Measurements from ENCODE around the gene INPP5D.
A peak's percentile ranks its signal among the peaks of the same experiment; 100 is the strongest.
"Not testable (repeated sequence)": the region's sequence is repeated elsewhere in the genome, so short reads cannot be mapped to it uniquely, and the experiment has no call there.

INPP5D gene

DNA sequence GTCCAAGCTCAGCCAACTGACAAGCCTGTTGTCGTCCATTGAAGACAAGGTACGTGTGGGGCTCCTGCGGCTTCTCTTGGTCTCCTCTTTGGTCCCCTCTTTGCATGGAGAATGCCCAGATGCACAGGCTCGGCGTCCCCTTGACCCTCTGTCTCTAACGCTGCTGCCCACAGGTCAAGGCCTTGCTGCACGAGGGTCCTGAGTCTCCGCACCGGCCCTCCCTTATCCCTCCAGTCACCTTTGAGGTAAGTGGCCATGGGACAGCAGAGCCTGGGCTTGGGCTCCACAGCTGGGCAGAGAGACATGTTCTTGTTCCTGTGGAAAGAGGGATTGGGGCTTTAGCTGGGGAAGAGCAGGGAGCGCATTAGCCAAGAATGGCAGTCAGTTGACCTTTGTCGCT is 86.1 kb downstream of the INPP5D start:
- DNase-seq = no peak

DNA sequence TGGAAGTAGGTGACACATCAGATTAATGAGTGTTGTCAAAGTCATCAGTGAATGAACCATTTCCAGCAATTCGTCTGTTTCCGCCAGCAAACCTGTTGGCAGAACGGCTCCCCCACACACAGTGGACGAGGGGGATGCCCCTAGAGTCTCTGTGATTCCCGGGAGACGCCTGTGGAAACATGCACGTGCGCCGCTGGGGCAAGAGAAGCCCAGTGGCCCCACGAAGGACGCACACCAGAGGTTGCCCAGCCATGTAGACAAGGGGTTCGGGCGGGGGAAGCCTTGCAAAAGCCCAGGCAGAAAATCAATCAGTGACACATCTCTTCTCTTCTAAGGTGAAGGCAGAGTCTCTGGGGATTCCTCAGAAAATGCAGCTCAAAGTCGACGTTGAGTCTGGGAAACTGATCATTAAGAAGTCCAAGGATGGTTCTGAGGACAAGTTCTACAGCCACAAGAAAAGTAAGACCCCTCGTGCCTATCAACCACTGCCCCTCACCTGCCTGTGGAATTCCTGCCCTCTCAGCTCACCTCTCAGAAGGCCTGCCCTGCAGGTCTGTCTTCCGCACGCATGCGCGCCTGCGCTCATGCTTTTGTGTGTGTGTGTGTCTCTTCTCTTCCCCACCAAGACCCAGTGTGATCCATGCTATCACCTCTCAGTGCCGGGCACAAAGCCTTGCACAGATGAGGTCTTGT is 87.1 kb downstream of the INPP5D start:
- no peak for DNase-seq

DNA sequence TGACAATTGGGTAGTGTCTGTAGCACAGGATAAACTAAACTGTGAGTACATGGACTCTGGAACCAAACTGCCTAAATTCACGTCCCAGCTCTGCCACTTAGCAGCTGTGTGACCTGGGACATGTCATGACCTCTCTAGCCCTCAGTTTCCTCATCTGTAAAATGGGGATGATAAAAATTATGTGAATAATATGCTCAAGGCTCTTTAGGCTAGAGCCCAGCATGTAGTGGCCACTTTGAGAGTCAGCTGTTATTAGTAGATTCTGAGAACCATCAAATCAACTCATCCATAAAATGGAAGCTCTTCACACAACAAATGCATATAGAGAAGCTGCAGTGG is 87.7 kb downstream of the INPP5D start:
- DNase-seq = no peak

- no peak for DNase-seq
Measured at GRCh38 chr2:233148354-233148753, 88.2 kb downstream of the INPP5D start.

DNA sequence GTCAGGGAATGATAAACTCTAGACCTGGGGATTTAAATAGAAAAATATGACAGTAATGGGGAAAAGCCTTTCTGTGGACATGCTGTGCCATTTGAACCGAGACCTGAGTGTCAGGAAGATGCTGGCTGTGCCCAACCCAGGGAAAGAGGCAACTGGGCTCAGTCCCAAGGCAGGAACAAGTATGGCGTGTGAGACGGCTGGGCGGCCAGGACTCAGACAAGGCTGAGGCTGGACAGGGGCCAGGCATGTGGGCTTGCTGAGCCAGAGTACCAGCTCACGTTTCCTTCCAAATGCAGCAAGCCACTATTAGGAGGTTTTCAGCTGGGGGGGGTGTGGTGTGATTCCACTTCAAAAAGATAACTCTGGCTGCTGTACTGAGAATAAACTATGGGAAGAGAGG is 92.4 kb downstream of the INPP5D start:
- DNase-seq = no peak

- DNase-seq = no peak
Measured at GRCh38 chr2:233153146-233153798, 93.1 kb downstream of the INPP5D start.

GRCh38 chr2:233156001-233156400 is 95.9 kb downstream of the INPP5D start:
- DNase-seq = no peak

- DNase-seq = not testable (repeated sequence)
Measured at GRCh38 chr2:233156461-233156860, 96.3 kb downstream of the INPP5D start.

GRCh38 chr2:233161730-233162129 is 101.6 kb downstream of the INPP5D start:
- DNase-seq = no peak

- no peak for DNase-seq
Measured at GRCh38 chr2:233162770-233163169, 102.6 kb downstream of the INPP5D start.

- peak; percentile 12 for DNase-seq
Measured at GRCh38 chr2:233163486-233164103, 103.5 kb downstream of the INPP5D start.

GRCh38 chr2:233164128-233164635 is 104.0 kb downstream of the INPP5D start:
- no peak for DNase-seq

DNA sequence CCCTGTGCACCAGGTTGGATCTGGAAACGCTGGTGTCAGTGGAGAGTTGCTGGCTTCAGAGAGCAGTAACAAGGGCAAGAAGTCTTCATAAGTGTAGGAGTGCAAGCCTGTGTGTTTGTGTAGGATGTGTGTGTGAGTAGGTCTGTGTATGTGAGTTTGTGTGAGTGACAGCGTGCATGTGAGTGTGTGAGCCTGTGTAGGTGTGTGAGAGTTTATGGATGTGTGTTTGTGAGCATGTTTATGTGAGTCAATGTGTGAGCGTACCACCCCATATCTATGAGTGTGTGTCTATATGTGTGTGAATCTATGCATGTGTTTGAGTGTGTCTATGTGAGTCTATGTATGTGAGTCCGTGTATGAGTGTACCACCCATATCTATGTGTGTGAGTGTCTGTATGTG is 104.8 kb downstream of the INPP5D start:
- DNase-seq = no peak

DNA sequence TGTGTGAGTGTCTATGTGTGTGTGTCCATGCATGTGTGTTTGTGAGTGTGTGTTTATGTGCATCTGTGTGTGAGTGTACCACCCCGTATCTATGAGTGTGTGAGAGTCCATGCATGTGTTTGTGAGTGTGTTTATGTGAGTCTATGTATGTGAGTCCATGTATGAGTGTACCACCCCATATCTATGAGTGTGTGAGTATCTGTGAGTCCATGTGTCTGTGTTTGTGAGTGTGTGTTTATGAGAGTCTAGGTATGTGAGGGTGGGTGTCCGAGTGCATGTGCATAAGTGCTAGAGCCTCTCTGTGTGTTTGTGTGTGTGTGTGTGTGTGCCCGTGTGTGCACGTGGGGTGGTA is 105.4 kb downstream of the INPP5D start:
- no peak for DNase-seq

DNA sequence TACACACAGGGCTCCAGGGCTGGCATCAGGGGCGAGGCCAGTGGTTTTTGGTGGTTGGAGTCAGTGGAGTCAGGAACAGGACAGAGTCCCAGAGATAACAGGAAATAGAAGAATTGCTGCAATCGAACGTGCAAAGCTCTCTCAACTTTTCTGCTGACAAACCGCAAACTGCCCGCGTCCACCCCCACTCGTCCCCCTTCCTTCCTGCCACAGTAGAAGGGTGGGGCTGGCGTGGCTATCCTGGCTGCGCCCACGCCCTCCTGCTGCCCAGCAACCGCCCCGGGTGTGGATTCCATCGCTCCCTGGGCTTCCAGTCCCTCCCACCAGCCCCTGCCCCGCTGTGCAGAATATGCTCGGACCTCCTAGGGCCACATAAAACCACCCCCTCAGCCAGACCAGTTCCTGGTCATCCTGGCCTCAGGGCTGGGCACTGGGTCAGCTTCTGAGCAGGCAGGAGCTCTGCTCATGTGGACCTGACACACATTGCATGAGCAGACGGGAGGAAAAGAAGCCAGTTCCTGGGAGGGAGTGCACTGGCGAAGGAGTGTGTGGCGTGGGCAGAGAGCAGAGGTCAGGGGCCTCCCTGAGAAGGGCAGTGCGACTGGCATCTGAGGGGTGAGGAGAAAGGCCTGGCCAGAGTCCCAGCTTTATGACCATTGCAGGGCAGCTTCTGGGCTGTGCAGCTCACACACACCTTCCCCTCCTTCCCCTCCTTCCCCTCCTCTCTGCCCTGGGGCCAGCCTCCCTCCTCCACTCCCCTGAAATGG is 105.9 kb downstream of the INPP5D start:
- peak; percentile 25 for DNase-seq

- DNase-seq = no peak
Measured at GRCh38 chr2:233168445-233168844, 108.3 kb downstream of the INPP5D start.

- DNase-seq = no peak
Measured at GRCh38 chr2:233168919-233169318, 108.8 kb downstream of the INPP5D start.

- DNase-seq = no peak
Measured at GRCh38 chr2:233171344-233171743, 111.2 kb downstream of the INPP5D start.

GRCh38 chr2:233173115-233173514 is 113.0 kb downstream of the INPP5D start:
- no peak for DNase-seq

- no peak for DNase-seq
Measured at GRCh38 chr2:233174137-233174536, 114.0 kb downstream of the INPP5D start.

DNA sequence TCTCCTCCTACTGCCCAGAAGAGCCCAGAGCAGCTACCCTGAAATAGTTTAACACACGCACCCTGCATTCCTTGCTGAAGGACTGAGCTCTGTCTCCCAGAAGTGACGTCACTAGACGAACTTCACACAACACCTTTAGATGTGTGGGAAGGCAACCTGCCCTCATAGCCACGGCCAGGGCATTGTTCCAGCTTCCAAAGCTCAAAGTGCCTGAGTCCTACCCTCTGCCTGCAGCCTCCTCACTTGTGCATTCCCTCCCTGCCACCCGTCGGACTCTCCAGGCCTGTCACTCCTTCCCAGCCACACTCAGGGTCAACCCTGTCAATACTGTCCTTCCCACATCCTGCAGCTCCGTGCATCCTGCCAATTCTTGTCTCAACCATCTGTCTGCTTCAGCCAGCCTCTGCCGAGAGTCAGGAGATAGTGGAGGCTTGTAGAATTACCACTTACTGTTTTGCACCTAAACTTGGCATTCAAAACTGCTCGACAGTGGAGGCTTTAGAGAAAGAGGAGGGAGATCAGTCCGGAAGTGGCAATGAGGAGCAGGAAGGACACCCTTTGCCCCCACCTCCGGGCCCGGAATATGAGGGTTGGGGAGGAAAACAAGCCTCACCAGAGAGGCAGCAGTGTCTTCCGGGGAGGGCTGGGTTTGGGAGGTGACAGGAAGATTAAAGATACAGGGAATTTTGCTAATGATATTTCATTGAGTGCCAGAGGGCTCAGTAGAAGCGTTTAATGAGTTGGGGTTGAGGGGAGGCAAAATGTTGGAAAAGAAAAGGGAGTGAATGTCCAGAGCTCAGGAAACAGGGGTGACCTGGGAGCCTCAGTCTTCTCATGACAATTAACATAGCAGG is 119.1 kb downstream of the INPP5D start:
- no peak for DNase-seq

GRCh38 chr2:233179848-233180366 is 119.8 kb downstream of the INPP5D start:
- DNase-seq = no peak
